GM06990 (cell line): Measurements from ENCODE around the gene CLSTN2.

Experiments
- DNase-seq: peaks from one replicate; pipeline ENCODE4 v3.0.0-alpha.2; 2011; ENCODE audit not compliant: insufficient read length; ENCODE audit errors: extremely low read depth
- H3K27me3 ChIP-seq: replicated peaks from 2 replicates; pipeline ENCODE4 v1.6.0; 2011; ENCODE audit warnings: low read length; ENCODE audit not compliant: control insufficient read depth, insufficient read depth
- H3K36me3 ChIP-seq: 2 replicates; pipeline ENCODE4 v1.5.1; 2011; ENCODE audit warnings: low read length; ENCODE audit not compliant: control insufficient read depth, insufficient read depth
- H3K4me3 ChIP-seq: replicated peaks from 2 replicates; pipeline ENCODE4 v1.5.1; 2011; ENCODE audit warnings: low read depth, mild to moderate bottlenecking, control low read depth, low read length
- TF ChIP-seq, protein P1 (sequence below): IDR thresholded peaks from 2 replicates; pipeline ENCODE4 v1.5.1; 2011; ENCODE audit warnings: low read length, control low read depth, mild to moderate bottlenecking, inconsistent platforms; ENCODE audit not compliant: insufficient read depth, poor library complexity, severe bottlenecking

Gene CLSTN2

GRCh38 chr3:139987908-139988307 lies 52.9 kb downstream of the CLSTN2 start:
- TF ChIP-seq, protein P1, sequence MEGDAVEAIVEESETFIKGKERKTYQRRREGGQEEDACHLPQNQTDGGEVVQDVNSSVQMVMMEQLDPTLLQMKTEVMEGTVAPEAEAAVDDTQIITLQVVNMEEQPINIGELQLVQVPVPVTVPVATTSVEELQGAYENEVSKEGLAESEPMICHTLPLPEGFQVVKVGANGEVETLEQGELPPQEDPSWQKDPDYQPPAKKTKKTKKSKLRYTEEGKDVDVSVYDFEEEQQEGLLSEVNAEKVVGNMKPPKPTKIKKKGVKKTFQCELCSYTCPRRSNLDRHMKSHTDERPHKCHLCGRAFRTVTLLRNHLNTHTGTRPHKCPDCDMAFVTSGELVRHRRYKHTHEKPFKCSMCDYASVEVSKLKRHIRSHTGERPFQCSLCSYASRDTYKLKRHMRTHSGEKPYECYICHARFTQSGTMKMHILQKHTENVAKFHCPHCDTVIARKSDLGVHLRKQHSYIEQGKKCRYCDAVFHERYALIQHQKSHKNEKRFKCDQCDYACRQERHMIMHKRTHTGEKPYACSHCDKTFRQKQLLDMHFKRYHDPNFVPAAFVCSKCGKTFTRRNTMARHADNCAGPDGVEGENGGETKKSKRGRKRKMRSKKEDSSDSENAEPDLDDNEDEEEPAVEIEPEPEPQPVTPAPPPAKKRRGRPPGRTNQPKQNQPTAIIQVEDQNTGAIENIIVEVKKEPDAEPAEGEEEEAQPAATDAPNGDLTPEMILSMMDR = no peak
- H3K27me3 ChIP-seq = peaks cover 2% of the 10 kb centered on the region; the same call in 1 of the 2 replicates
- no peak for DNase-seq
- H3K4me3 ChIP-seq = no peak overlapping the region
- no peaks in the 10 kb centered on the region for H3K36me3 ChIP-seq

DNA sequence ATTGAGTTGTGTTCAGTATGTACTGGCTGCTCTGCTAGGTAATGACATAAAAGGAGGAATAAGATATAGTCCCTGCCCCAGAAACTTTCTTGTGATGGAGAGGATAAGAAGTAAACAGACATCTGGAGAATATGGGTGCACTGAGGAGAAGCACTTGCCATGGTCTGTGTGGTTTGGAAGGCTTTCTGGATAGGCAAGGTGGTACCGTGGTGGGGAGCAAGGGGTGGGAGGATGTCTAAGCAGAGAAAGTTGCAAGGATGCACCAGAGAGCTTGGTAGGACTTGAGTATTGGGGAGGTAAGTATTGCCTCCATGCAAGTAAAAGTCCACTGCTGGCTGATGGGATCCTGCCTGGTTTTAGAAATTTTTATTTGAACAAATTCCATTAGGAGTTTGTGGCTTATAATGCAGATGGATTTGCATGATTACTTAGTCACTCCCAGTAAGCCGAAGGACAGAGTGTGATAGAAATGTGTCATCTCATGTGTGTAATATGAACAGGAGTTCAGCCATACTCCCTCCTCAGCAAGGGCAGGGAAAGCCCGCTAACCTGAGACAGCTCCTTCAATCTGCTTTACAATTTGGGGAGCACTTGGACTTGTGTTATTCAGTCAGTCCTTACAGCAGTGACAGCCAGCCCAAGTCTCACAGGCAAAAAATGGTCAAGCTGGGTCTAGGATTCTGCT lies 53.6 kb downstream of the CLSTN2 start:
- TF ChIP-seq, protein P1 = no peak
- H3K36me3 ChIP-seq = no peaks in the 10 kb centered on the region
- DNase-seq = no peak
- H3K4me3 ChIP-seq = no peak overlapping the region
- peaks cover 2% of the 10 kb centered on the region; the same call in 1 of the 2 replicates for H3K27me3 ChIP-seq

DNA sequence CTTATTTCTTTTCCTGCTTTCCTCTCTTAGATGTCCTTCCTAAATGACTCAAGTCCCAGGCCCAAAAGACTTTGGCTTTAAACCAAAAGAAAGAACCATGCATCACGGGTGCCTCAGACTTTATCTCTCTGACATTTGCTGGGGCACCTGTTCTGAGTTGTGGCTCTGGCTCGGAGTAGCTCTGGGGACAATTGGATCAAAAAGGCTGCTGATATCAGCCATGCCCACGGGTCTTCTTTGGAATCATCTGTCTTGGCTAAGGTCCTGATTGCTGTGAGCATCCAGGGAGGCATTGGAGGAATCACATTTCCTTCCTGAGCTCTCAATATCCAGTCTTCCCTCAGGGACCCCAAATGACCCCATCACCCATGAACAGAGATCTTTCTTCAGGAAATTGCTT lies 59.9 kb downstream of the CLSTN2 start:
- Histone ChIP-seq H3K27me3 (no peaks in the 10 kb centered on the region), H3K36me3 (no peaks in the 10 kb centered on the region), H3K4me3 (no peak overlapping the region)
- DNase-seq = no peak
- TF ChIP-seq, protein P1 = no peak

DNA sequence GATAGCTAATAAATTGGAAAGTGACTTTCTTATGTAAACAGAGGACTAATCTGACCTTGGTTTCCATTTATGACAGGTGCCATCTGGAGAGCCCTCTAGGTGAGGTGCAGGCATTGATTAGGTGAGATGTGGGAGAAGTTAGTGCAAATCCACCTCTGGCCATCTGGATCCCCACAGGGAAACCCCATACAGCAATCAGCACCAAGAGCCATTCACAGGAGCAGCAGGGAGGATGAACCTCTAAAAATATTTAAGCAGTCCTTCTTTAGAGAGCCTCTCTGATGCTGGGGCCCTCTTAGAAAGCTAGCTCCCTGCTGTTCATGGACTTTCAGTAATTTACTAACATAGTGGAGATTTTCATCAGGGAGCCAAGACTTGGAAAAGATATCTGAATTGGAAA lies 69.3 kb downstream of the CLSTN2 start:
- DNase-seq = no peak
- TF ChIP-seq, protein P1 = no peak
- H3K36me3 ChIP-seq = no peaks in the 10 kb centered on the region
- H3K27me3 ChIP-seq = no peaks in the 10 kb centered on the region; the same call in 1 of the 2 replicates
- H3K4me3 ChIP-seq = no peak overlapping the region

- no peak for DNase-seq
- Histone ChIP-seq H3K27me3 (no peaks in the 10 kb centered on the region), H3K4me3 (no peak overlapping the region), H3K36me3 (no peaks in the 10 kb centered on the region)
- TF ChIP-seq, protein P1 = no peak
Observed at GRCh38 chr3:140006331-140006730, 71.3 kb downstream of the CLSTN2 start.
